IPS DF 6.9 (cell line): ENCODE measurements around the gene TLR6.

ENCODE experiments used
- DNase-seq: peaks from one replicate; pipeline ENCODE4 v3.0.0-alpha.2; 2013; ENCODE audit warnings: low read depth, low spot score
- H3K27ac ChIP-seq: one replicate; pipeline ENCODE4 v1.5.1; 2013; ENCODE audit warnings: low read length, control low read depth
- H3K27me3 ChIP-seq: 2 replicates; pipeline ENCODE4 v1.6.1; 2013; ENCODE audit warnings: mild to moderate bottlenecking, low read length; ENCODE audit not compliant: control insufficient read depth, insufficient read depth
- H3K36me3 ChIP-seq: 2 replicates; pipeline ENCODE4 v1.6.1; 2013; ENCODE audit warnings: low read length; ENCODE audit not compliant: control insufficient read depth, insufficient read depth
- H3K4me1 ChIP-seq: 2 replicates; pipeline ENCODE4 v1.6.1; 2013; ENCODE audit warnings: low read length; ENCODE audit not compliant: control insufficient read depth, insufficient read depth
- H3K4me3 ChIP-seq: 2 replicates; pipeline ENCODE4 v1.5.1; 2013; ENCODE audit warnings: mild to moderate bottlenecking, low read length
- H3K9me3 ChIP-seq: 2 replicates; pipeline ENCODE4 v1.6.1; 2013; ENCODE audit warnings: low read length, inconsistent platforms; ENCODE audit not compliant: control insufficient read depth, insufficient read depth
- WGBS: extraction: QIAGEN DNeasy Blood & Tissue Kit; methylation state at CpG from one replicate; pipeline ENCODE4 v1.1.7; 2013; ENCODE audit warnings: mixed read lengths, missing lambda C conversion rate; ENCODE audit not compliant: insufficient read length, insufficient coverage; 5-methylcytosine and 5-hydroxymethylcytosine counted together

Gene TLR6

DNA sequence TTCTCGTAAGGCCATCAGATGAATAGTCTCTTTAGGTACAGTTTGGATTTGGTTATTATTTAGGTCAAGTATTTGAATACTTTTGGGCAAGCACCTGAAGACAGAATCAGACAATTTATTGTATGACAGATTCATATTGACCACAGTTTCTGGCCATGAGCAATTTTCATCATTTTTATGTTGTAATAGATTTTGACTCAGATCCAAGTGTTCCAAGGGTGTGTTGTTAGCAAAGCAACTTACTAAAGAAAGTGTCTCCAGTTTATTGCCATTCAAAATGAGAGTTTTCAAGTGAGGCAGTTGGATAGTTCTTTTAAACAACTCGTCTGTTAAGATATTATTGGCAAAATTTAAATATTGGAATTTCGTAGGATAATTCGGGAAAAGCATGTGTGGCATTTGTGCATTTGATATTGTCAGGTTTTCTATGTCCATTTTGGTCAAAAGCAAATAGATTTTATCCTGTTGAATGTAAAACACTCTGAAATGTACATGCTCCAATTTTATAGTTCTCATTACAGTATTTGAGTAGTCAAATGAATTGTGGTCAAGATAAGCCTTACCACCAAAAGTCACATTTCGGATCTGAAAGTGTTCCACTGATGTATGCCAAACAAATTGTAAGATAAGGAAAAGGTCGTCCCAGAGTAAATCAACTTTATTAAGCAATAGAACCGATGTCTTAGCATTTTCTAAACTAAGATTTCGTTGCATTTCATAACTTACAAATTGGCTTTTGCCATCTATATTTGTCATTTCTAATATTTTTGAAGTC lies 82.2 kb downstream of the TLR6 start:
- H3K36me3 ChIP-seq, result no peaks in the 10 kb centered on the region
- no peaks in the 10 kb centered on the region for H3K4me1 ChIP-seq
- no peak for DNase-seq
- no peak overlapping the region for H3K4me3 ChIP-seq
- no peak overlapping the region for H3K27ac ChIP-seq
- WGBS, result 100% methylated on average over 3 of the region's 8 CpGs
- no peaks in the 10 kb centered on the region for H3K27me3 ChIP-seq
- H3K9me3 ChIP-seq, result no peaks in the 10 kb centered on the region
